ENCODE data around the gene EPHA6. TPM values are rescaled to one million over a fixed set of nuclear protein-coding genes. Genes with fewer than 3 reads are reported as not detected.

EPHA6 gene
- total RNA-seq, 6 donors from 2014 or later, result 0.14 to 1.0 (median 0.57) TPM; not detected in 3

DNA sequence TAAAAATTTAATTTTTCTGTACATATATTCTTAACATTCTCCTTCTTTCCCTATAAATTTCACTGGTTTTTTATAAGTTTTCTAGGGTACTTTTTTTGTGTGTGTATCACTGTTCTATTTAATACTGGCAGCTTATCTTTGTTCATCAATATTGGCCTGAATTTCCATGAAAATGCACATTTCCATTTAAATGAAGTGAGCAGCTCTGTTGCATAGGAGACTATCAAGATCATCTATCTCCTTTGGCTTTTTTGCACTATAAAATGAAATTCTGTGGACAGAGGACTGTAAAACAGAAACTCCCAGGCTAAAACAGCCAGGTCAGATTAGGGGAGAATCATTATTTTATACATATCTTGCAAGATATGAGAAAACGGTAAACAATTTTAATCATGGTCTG, 673.2 kb downstream of the EPHA6 start:
- no peak for DNase-seq
- Histone ChIP-seq H3K36me3 (no peaks in the 10 kb centered on the region), H3K27me3 (no peaks in the 10 kb centered on the region), H3K4me3 (no peak overlapping the region), H3K27ac (no peak overlapping the region), H3K9me3 (no peaks in the 10 kb centered on the region), H3K4me1 (no peaks in the 10 kb centered on the region)
- TF ChIP-seq POLR2AphosphoS5 (IDR thresholded peaks at IDR 0.05) (no peak), EP300 (IDR thresholded peaks at IDR 0.05) (no peak), POLR2A (IDR thresholded peaks at IDR 0.05) (no peak)
- TF ChIP-seq, protein P1, sequence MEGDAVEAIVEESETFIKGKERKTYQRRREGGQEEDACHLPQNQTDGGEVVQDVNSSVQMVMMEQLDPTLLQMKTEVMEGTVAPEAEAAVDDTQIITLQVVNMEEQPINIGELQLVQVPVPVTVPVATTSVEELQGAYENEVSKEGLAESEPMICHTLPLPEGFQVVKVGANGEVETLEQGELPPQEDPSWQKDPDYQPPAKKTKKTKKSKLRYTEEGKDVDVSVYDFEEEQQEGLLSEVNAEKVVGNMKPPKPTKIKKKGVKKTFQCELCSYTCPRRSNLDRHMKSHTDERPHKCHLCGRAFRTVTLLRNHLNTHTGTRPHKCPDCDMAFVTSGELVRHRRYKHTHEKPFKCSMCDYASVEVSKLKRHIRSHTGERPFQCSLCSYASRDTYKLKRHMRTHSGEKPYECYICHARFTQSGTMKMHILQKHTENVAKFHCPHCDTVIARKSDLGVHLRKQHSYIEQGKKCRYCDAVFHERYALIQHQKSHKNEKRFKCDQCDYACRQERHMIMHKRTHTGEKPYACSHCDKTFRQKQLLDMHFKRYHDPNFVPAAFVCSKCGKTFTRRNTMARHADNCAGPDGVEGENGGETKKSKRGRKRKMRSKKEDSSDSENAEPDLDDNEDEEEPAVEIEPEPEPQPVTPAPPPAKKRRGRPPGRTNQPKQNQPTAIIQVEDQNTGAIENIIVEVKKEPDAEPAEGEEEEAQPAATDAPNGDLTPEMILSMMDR (IDR thresholded peaks at IDR 0.05), result no peak
- WGBS, 2 donors, result 84 to 90% methylated on average over 1 of the region's 1 CpG
- ATAC-seq (ENCODE audit: low FRiP score in 2 of 2), result no peak

DNA sequence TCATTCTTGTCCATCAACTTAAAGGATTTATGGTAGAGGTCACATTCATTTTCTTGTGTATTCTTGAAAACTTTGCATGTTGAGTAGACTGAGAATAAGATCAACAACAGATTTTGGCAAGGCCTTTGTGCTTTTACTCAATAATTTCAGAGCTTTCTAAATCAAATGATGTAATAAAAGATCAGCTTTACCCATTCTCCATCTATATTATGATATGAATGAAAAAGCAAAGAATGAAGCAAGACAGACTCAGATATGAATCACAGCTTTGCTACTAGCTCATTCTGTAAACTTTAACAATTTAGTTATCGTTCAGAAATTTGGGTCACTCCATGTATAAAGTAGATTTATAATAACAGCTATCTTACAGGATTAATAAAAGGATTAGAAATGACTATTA, 674.3 kb downstream of the EPHA6 start:
- no peak for ATAC-seq (ENCODE audit: low FRiP score in 2 of 2)
- Histone ChIP-seq H3K27ac (no peak overlapping the region), H3K36me3 (no peaks in the 10 kb centered on the region), H3K9me3 (no peaks in the 10 kb centered on the region), H3K27me3 (no peaks in the 10 kb centered on the region), H3K4me1 (no peaks in the 10 kb centered on the region), H3K4me3 (no peak overlapping the region)
- DNase-seq, result no peak
- WGBS, 2 donors, result 74 to 76% methylated on average over 1 of the region's 1 CpG
- TF ChIP-seq EP300 (IDR thresholded peaks at IDR 0.05) (no peak), POLR2AphosphoS5 (IDR thresholded peaks at IDR 0.05) (no peak), POLR2A (IDR thresholded peaks at IDR 0.05) (no peak)
- TF ChIP-seq, protein P1 (IDR thresholded peaks at IDR 0.05), result no peak

DNA sequence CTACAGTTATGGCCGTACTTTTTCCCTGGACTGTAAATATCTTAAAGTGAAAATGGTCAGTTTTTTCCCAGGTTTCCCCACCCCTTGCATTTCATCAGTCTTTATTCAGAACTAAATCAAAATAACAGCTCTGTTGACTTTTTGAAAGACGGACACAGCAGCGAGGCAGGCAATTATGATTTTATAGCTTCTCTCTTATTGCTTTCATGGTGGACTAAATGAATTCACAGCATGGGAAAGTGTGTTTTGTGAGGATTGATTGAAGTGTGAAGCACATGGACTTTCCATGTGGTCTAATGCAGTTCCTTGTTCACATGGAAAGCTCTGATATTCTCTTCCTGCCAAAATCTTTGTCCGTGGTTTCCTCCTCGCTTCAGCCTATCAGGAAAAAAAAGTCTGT, 681.5 kb downstream of the EPHA6 start:
- H3K4me3 ChIP-seq, result no peak overlapping the region
- H3K4me1 ChIP-seq, result no peaks in the 10 kb centered on the region
- H3K27ac ChIP-seq, result no peak overlapping the region
- H3K9me3 ChIP-seq, result no peaks in the 10 kb centered on the region
- no peaks in the 10 kb centered on the region for H3K36me3 ChIP-seq
- DNase-seq (no peak), ATAC-seq (ENCODE audit: low FRiP score in 2 of 2) (no peak)
- H3K27me3 ChIP-seq, result no peaks in the 10 kb centered on the region
- TF ChIP-seq, protein P1 (IDR thresholded peaks at IDR 0.05), result no peak
- no peak for TF ChIP-seq EP300 (IDR thresholded peaks at IDR 0.05)
- no peak for TF ChIP-seq POLR2A (IDR thresholded peaks at IDR 0.05)
- no peak for TF ChIP-seq POLR2AphosphoS5 (IDR thresholded peaks at IDR 0.05)
- WGBS, 2 donors, result 89 to 90% methylated on average over 5 of the region's 5 CpGs

DNA sequence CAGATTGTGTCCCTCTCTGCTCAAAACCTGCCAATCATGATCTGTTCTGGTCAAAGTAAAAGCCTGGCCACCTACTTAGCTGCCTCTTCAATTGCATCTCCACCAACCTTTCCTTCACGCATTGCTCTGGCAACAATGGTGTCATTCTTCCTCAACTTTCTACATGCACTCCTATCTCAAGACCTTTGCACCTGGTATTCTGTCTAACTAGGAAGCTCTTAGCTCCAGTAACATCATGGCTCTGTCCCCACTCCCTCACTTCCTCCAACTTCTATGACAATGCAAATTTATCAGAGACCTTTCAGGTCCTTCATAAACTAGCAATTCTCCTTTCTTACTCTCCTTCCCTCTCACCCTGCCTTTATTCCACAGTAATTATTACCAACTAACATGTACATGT, 682.7 kb downstream of the EPHA6 start:
- Histone ChIP-seq H3K36me3 (no peaks in the 10 kb centered on the region), H3K27ac (no peak overlapping the region), H3K4me1 (no peaks in the 10 kb centered on the region), H3K4me3 (no peak overlapping the region), H3K27me3 (no peaks in the 10 kb centered on the region), H3K9me3 (no peaks in the 10 kb centered on the region)
- TF ChIP-seq, protein P1 (IDR thresholded peaks at IDR 0.05), result no peak
- no peak for TF ChIP-seq EP300 (IDR thresholded peaks at IDR 0.05)
- no peak for TF ChIP-seq POLR2AphosphoS5 (IDR thresholded peaks at IDR 0.05)
- TF ChIP-seq POLR2A (IDR thresholded peaks at IDR 0.05), result no peak
- ATAC-seq (ENCODE audit: low FRiP score in 2 of 2) (no peak), DNase-seq (no peak)
- 96% methylated on average over 1 of the region's 1 CpG for WGBS, 2 donors

DNA sequence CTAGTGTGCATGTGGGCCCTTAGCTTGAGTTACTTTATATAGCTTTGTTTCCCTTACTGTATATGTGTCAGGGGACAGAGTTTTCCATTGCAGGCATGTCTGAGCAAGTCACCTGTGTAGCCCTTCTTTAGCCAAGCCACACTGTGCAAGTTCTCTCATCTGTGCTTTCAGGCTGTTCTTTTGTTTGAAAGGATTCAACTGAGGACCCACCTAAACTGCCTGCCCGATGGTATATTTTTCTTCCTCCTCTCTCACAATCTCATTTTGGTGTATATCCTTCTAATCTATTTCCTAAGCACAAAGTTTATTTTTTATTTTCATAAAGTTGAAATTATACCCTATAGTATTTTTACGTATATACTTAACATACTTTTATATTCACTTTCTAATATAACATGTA, 690.1 kb downstream of the EPHA6 start:
- DNase-seq (no peak), ATAC-seq (ENCODE audit: low FRiP score in 2 of 2) (no peak)
- Histone ChIP-seq H3K27ac (no peak overlapping the region), H3K36me3 (no peaks in the 10 kb centered on the region), H3K4me1 (no peaks in the 10 kb centered on the region), H3K27me3 (no peaks in the 10 kb centered on the region), H3K4me3 (no peak overlapping the region), H3K9me3 (peaks cover 0 to 16% (median 7%) of the 10 kb centered on the region in 4 donors)
- 93 to 98% methylated on average over 2 of the region's 2 CpGs for WGBS, 2 donors
- no peak for TF ChIP-seq POLR2AphosphoS5 (IDR thresholded peaks at IDR 0.05)
- TF ChIP-seq EP300 (IDR thresholded peaks at IDR 0.05), result no peak
- TF ChIP-seq, protein P1 (IDR thresholded peaks at IDR 0.05), result no peak
- no peak for TF ChIP-seq POLR2A (IDR thresholded peaks at IDR 0.05)
